Mesendoderm (in vitro differentiated cells): ENCODE data around the gene NEURL1.

ENCODE experiments used
- DNase-seq: peaks from one replicate; pipeline ENCODE4 v3.0.0; 2013
- H2AK5ac ChIP-seq: 2 replicates; pipeline ENCODE4 v1.6.1; 2013; ENCODE audit warnings: low read length, inconsistent platforms
- H2BK120ac ChIP-seq: 2 replicates; pipeline ENCODE4 v1.6.1; 2013; ENCODE audit warnings: low read depth, mild to moderate bottlenecking, low read length, moderate library complexity, mixed read lengths
- H2BK15ac ChIP-seq: replicated peaks from 2 replicates; pipeline ENCODE4 v1.6.1; 2013; ENCODE audit warnings: low read depth, mild to moderate bottlenecking, moderate library complexity
- H2BK5ac ChIP-seq: 2 replicates; pipeline ENCODE4 v1.6.1; 2013; ENCODE audit warnings: low read length, inconsistent platforms
- H3K18ac ChIP-seq: 2 replicates; pipeline ENCODE4 v1.6.1; 2013; ENCODE audit warnings: mild to moderate bottlenecking, low read length, mixed read lengths
- H3K23ac ChIP-seq: one replicate; pipeline ENCODE4 v1.6.1; 2013; ENCODE audit warnings: low read length
- H3K27ac ChIP-seq: 2 replicates; pipeline ENCODE4 v1.5.1; 2013; ENCODE audit warnings: low read depth, mild to moderate bottlenecking, inconsistent platforms, low read length, moderate library complexity
- H3K27me3 ChIP-seq: 2 replicates; pipeline ENCODE4 v1.6.1; 2013; ENCODE audit warnings: low read length, control low read depth, mild to moderate bottlenecking, inconsistent platforms; ENCODE audit not compliant: insufficient read depth, poor library complexity
- H3K36me3 ChIP-seq: 2 replicates; pipeline ENCODE4 v1.6.1; 2013; ENCODE audit warnings: low read length, inconsistent platforms; ENCODE audit not compliant: control insufficient read depth, insufficient read depth
- H3K4ac ChIP-seq: one replicate; pipeline ENCODE4 v1.6.1; 2013; ENCODE audit warnings: low read depth, mild to moderate bottlenecking, low read length, moderate library complexity
- H3K4me1 ChIP-seq: 2 replicates; pipeline ENCODE4 v1.6.1; 2013; ENCODE audit warnings: low read depth, low read length, inconsistent platforms; ENCODE audit not compliant: control insufficient read depth
- H3K4me2 ChIP-seq: 2 replicates; pipeline ENCODE4 v1.6.1; 2013; ENCODE audit warnings: low read length
- H3K4me3 ChIP-seq: 2 replicates; pipeline ENCODE4 v1.5.1; 2013; ENCODE audit warnings: mild to moderate bottlenecking, low read length
- H3K56ac ChIP-seq: one replicate; pipeline ENCODE4 v1.6.1; 2013; ENCODE audit warnings: low read length
- H3K79me1 ChIP-seq: 2 replicates; pipeline ENCODE4 v1.6.1; 2013; ENCODE audit warnings: low read length, inconsistent platforms
- H3K79me2 ChIP-seq: 2 replicates; pipeline ENCODE4 v1.6.1; 2013; ENCODE audit warnings: mild to moderate bottlenecking, low read length; ENCODE audit not compliant: control insufficient read depth, insufficient read depth
- H3K9ac ChIP-seq: 2 replicates; pipeline ENCODE4 v1.6.1; 2013; ENCODE audit warnings: low read length, inconsistent platforms
- H4K5ac ChIP-seq: one replicate; pipeline ENCODE4 v1.6.1; 2013; ENCODE audit warnings: low read length
- H4K8ac ChIP-seq: one replicate; pipeline ENCODE4 v1.6.1; 2013; ENCODE audit warnings: low read depth, mild to moderate bottlenecking, control low read depth, low read length, moderate library complexity
- WGBS: extraction: QIAGEN DNeasy Blood & Tissue Kit; methylation state at CpG from one replicate; pipeline ENCODE4 v1.1.7; 2013; ENCODE audit warnings: low lambda C conversion rate, missing lambda C conversion rate; ENCODE audit not compliant: insufficient coverage; ENCODE audit errors: extremely low coverage; 5-methylcytosine and 5-hydroxymethylcytosine counted together

Gene NEURL1

GRCh38 chr10:103549349-103549685 lies 55.8 kb downstream of the NEURL1 start:
- Histone ChIP-seq H2BK5ac (no peak overlapping the region), H3K4me3 (no peak overlapping the region), H3K23ac (no peak overlapping the region), H3K27ac (no peak overlapping the region), H3K4me2 (no peak overlapping the region), H3K9ac (no peak overlapping the region), H3K79me1 (no peaks in the 10 kb centered on the region), H3K27me3 (no peaks in the 10 kb centered on the region), H2BK120ac (no peak overlapping the region), H3K4me1 (no peaks in the 10 kb centered on the region), H2AK5ac (no peak overlapping the region), H4K5ac (no peak overlapping the region), H3K18ac (no peak overlapping the region), H3K4ac (no peak overlapping the region), H2BK15ac (no peak overlapping the region), H3K36me3 (no peaks in the 10 kb centered on the region), H3K79me2 (no peaks in the 10 kb centered on the region), H4K8ac (no peak overlapping the region), H3K56ac (no peak overlapping the region)
- WGBS: no CpG with 5 or more reads among the region's 3 CpGs
- no peak for DNase-seq

DNA sequence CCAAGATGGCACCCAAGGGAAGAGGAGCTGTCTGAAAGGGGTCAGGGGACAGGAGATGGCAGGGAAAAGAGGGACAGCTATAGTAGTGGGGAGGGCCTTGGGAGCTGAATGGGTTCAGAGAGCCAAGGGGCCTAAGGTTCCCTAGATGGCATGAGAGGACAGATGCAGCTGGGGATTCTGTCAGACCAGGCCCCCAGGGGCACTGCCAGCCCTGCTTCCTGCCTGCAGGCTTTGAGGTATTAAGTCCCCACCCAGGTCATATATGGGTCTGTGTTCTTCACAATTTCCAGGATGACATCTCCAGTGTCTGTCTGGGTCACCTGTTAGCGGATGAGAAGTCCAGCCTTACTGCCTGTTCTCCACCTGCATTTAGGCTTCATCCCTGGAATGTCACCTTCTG lies 56.7 kb downstream of the NEURL1 start:
- no peaks in the 10 kb centered on the region for H3K79me1 ChIP-seq
- no peaks in the 10 kb centered on the region for H3K79me2 ChIP-seq
- no peak overlapping the region for H3K18ac ChIP-seq
- H2AK5ac ChIP-seq: no peak overlapping the region
- H4K5ac ChIP-seq: no peak overlapping the region
- no peak overlapping the region for H2BK15ac ChIP-seq
- H4K8ac ChIP-seq: no peak overlapping the region
- H3K4me2 ChIP-seq: no peak overlapping the region
- H3K23ac ChIP-seq: no peak overlapping the region
- no peak for DNase-seq
- no peak overlapping the region for H3K56ac ChIP-seq
- H3K4ac ChIP-seq: no peak overlapping the region
- H3K9ac ChIP-seq: no peak overlapping the region
- WGBS: no CpG with 5 or more reads among the region's 1 CpG
- no peak overlapping the region for H2BK5ac ChIP-seq
- no peaks in the 10 kb centered on the region for H3K36me3 ChIP-seq
- H3K27ac ChIP-seq: no peak overlapping the region
- H3K4me3 ChIP-seq: no peak overlapping the region
- H2BK120ac ChIP-seq: no peak overlapping the region
- H3K4me1 ChIP-seq: no peaks in the 10 kb centered on the region
- H3K27me3 ChIP-seq: peaks cover 2% of the 10 kb centered on the region

GRCh38 chr10:103551619-103552602 lies 58.4 kb downstream of the NEURL1 start:
- no peak for DNase-seq
- Histone ChIP-seq H3K36me3 (no peaks in the 10 kb centered on the region), H3K4me2 (no peak overlapping the region), H3K18ac (no peak overlapping the region), H4K8ac (no peak overlapping the region), H2BK15ac (no peak overlapping the region), H3K27me3 (peaks cover 2% of the 10 kb centered on the region), H3K4ac (no peak overlapping the region), H2BK120ac (no peak overlapping the region), H4K5ac (no peak overlapping the region), H2BK5ac (no peak overlapping the region), H3K27ac (no peak overlapping the region), H3K4me1 (no peaks in the 10 kb centered on the region), H3K79me1 (no peaks in the 10 kb centered on the region), H3K56ac (no peak overlapping the region), H3K9ac (no peak overlapping the region), H3K79me2 (no peaks in the 10 kb centered on the region), H3K4me3 (no peak overlapping the region), H3K23ac (no peak overlapping the region), H2AK5ac (no peak overlapping the region)
- WGBS: no CpG with 5 or more reads among the region's 10 CpGs

- no peak overlapping the region for H2BK15ac ChIP-seq
- no peaks in the 10 kb centered on the region for H3K79me2 ChIP-seq
- H4K8ac ChIP-seq: no peak overlapping the region
- no peak overlapping the region for H3K23ac ChIP-seq
- no peak overlapping the region for H2AK5ac ChIP-seq
- no CpG with 5 or more reads among the region's 20 CpGs for WGBS
- no peak overlapping the region for H3K18ac ChIP-seq
- H3K36me3 ChIP-seq: no peaks in the 10 kb centered on the region
- H3K27me3 ChIP-seq: peaks cover 2% of the 10 kb centered on the region
- H3K27ac ChIP-seq: no peak overlapping the region
- no peak overlapping the region for H3K56ac ChIP-seq
- no peak for DNase-seq
- H4K5ac ChIP-seq: no peak overlapping the region
- H2BK5ac ChIP-seq: no peak overlapping the region
- H3K4me3 ChIP-seq: no peak overlapping the region
- no peak overlapping the region for H3K4ac ChIP-seq
- H2BK120ac ChIP-seq: no peak overlapping the region
- no peak overlapping the region for H3K9ac ChIP-seq
- no peaks in the 10 kb centered on the region for H3K4me1 ChIP-seq
- no peaks in the 10 kb centered on the region for H3K79me1 ChIP-seq
- no peak overlapping the region for H3K4me2 ChIP-seq
Observed at GRCh38 chr10:103552856-103553742, 59.6 kb downstream of the NEURL1 start.

- no peak overlapping the region for H3K4me2 ChIP-seq
- no peak overlapping the region for H3K9ac ChIP-seq
- no peak overlapping the region for H3K23ac ChIP-seq
- no peak overlapping the region for H3K56ac ChIP-seq
- no peak for DNase-seq
- H3K36me3 ChIP-seq: no peaks in the 10 kb centered on the region
- no peaks in the 10 kb centered on the region for H3K4me1 ChIP-seq
- H2AK5ac ChIP-seq: no peak overlapping the region
- no peak overlapping the region for H2BK15ac ChIP-seq
- H2BK5ac ChIP-seq: no peak overlapping the region
- no peak overlapping the region for H3K27ac ChIP-seq
- WGBS: no CpG with 5 or more reads among the region's 8 CpGs
- H4K5ac ChIP-seq: no peak overlapping the region
- H3K18ac ChIP-seq: no peak overlapping the region
- H3K4me3 ChIP-seq: no peak overlapping the region
- no peak overlapping the region for H2BK120ac ChIP-seq
- no peak overlapping the region for H4K8ac ChIP-seq
- no peak overlapping the region for H3K4ac ChIP-seq
- no peaks in the 10 kb centered on the region for H3K79me2 ChIP-seq
- peaks cover 2% of the 10 kb centered on the region for H3K27me3 ChIP-seq
- H3K79me1 ChIP-seq: no peaks in the 10 kb centered on the region
Observed at GRCh38 chr10:103553743-103554487, 60.4 kb downstream of the NEURL1 start.
